Stimulated activated effector memory CD8-positive, alpha-beta T cell treated with anti-CD3 and anti-CD28 coated beads, Interleukin-12 subunit alpha, Interleukin-12 subunit beta, amount 100 ng/mL, for 72 hours (primary cell): ENCODE measurements around the gene ZNF433.
"Not testable (repeated sequence)": the region's sequence is repeated elsewhere in the genome, so short reads cannot be mapped to it uniquely, and the experiment has no call there.

Experiments used
- ATAC-seq: fragments of 150-1000 bp; cut with Tn5 transposase; 2 replicates; pipeline ENCODE4 v1.10.0; 2021
- DNase-seq, 2 donors: peaks; one replicate each; pipeline ENCODE4 v3.0.0; 2021 to 2022; ENCODE audit warnings: low spot score in 2 of 2
- H3K27ac Mint-ChIP-seq: one replicate; pipeline ENCODE4 v1.8.0; 2022; ENCODE audit warnings: mild to moderate bottlenecking, mixed read lengths
- H3K36me3 Mint-ChIP-seq: one replicate; pipeline ENCODE4 v1.8.0; 2022; ENCODE audit warnings: mild to moderate bottlenecking, mixed read lengths
- H3K4me1 Mint-ChIP-seq: one replicate; pipeline ENCODE4 v1.8.0; 2022; ENCODE audit warnings: mixed read lengths
- H3K4me3 Mint-ChIP-seq: one replicate; pipeline ENCODE4 v1.8.0; 2022; ENCODE audit warnings: mild to moderate bottlenecking, mixed read lengths
- H3K9me3 Mint-ChIP-seq: one replicate; pipeline ENCODE4 v1.8.0; 2022; ENCODE audit warnings: mixed read lengths

The ZNF433 gene

GRCh38 chr19:12035220-12036172, at the start of gene ZNF433:
ZNF433 (minus strand) TSS chr19:12035679; CDS start chr19:12035539, 140 bp downstream.
- DNase-seq (peak in 1 of 2 donors; percentile 70), ATAC-seq (peak; percentile 72)
- Mint-ChIP-seq H3K4me1 (no peaks in the 10 kb centered on the region), H3K4me3 (peak within 1 kb of the TSS; percentile 45), H3K27ac (no peak within 1 kb of the TSS), H3K36me3 (no peaks in the 10 kb centered on the region), H3K9me3 (no peaks in the 10 kb centered on the region)

GRCh38 chr19:12083336-12083735, 47.9 kb upstream of the ZNF433 start:
- not testable (repeated sequence) for ATAC-seq

GRCh38 chr19:12077375-12077774, 41.9 kb upstream of the ZNF433 start:
- Mint-ChIP-seq H3K4me1 (no peaks in the 10 kb centered on the region), H3K27ac (no peak overlapping the region), H3K9me3 (peaks cover 26% of the 10 kb centered on the region), H3K4me3 (no peak overlapping the region), H3K36me3 (no peaks in the 10 kb centered on the region)
- ATAC-seq (no peak), DNase-seq (no peak)

More at GRCh38 chr19:12083336-12083735, 47.9 kb upstream of the ZNF433 start:
- not testable (repeated sequence) for H3K4me3 Mint-ChIP-seq, H3K27ac Mint-ChIP-seq, H3K9me3 Mint-ChIP-seq, H3K36me3 Mint-ChIP-seq, DNase-seq, H3K4me1 Mint-ChIP-seq

GRCh38 chr19:12076331-12076730, 40.9 kb upstream of the ZNF433 start:
- H3K36me3 Mint-ChIP-seq, H3K27ac Mint-ChIP-seq, ATAC-seq, H3K4me1 Mint-ChIP-seq, DNase-seq, H3K4me3 Mint-ChIP-seq: not testable (repeated sequence)
- H3K9me3 Mint-ChIP-seq, result peaks cover 26% of the 10 kb centered on the region

- Mint-ChIP-seq H3K27ac (no peak overlapping the region), H3K4me3 (no peak overlapping the region), H3K9me3 (peaks cover 26% of the 10 kb centered on the region), H3K4me1 (no peaks in the 10 kb centered on the region), H3K36me3 (no peaks in the 10 kb centered on the region)
- no peak for ATAC-seq
- no peak for DNase-seq
Observed at GRCh38 chr19:12075538-12076139, 40.2 kb upstream of the ZNF433 start.

GRCh38 chr19:12064590-12065538, 29.4 kb upstream of the ZNF433 start, which contains the start of gene ZNF844:
ZNF844 (plus strand) TSS chr19:12064731; CDS start chr19:12064874, 143 bp downstream.
- DNase-seq (peak; percentile 30 to 82), ATAC-seq (peak; percentile 88)
- H3K9me3 Mint-ChIP-seq, result peaks cover 5% of the 10 kb centered on the region
- peaks cover 6% of the 10 kb centered on the region for H3K36me3 Mint-ChIP-seq
- H3K4me3 Mint-ChIP-seq, result peak within 1 kb of the TSS; percentile 69
- no peak within 1 kb of the TSS for H3K27ac Mint-ChIP-seq
- H3K4me1 Mint-ChIP-seq, result no peaks in the 10 kb centered on the region

- Mint-ChIP-seq H3K36me3 (no peaks in the 10 kb centered on the region), H3K27ac (no peak overlapping the region), H3K4me3 (no peak overlapping the region), H3K4me1 (peaks cover 11% of the 10 kb centered on the region), H3K9me3 (peaks cover 3% of the 10 kb centered on the region)
- DNase-seq, result no peak
- no peak for ATAC-seq
Observed at GRCh38 chr19:12055784-12056183, 20.3 kb upstream of the ZNF433 start.

- DNase-seq (peak in 1 of 2 donors; percentile 71), ATAC-seq (peak; percentile 84)
- peaks cover 3% of the 10 kb centered on the region for H3K9me3 Mint-ChIP-seq
- no peak within 1 kb of the TSS for H3K27ac Mint-ChIP-seq
- peak within 1 kb of the TSS; percentile 69 for H3K4me3 Mint-ChIP-seq
- no peaks in the 10 kb centered on the region for H3K36me3 Mint-ChIP-seq
- H3K4me1 Mint-ChIP-seq, result peaks cover 11% of the 10 kb centered on the region
Observed at GRCh38 chr19:12052497-12053169, 17.2 kb upstream of the ZNF433 start, which contains the start of gene ZNF878. ZNF878 (minus strand) TSS chr19:12052961; CDS start chr19:12052801, 160 bp downstream.

- peak overlapping the region; percentile 69 for H3K4me3 Mint-ChIP-seq
- DNase-seq (no peak), ATAC-seq (no peak)
- peaks cover 3% of the 10 kb centered on the region for H3K9me3 Mint-ChIP-seq
- no peaks in the 10 kb centered on the region for H3K36me3 Mint-ChIP-seq
- H3K27ac Mint-ChIP-seq, result no peak overlapping the region
- H3K4me1 Mint-ChIP-seq, result peaks cover 11% of the 10 kb centered on the region
Observed at GRCh38 chr19:12052091-12052496, 16.6 kb upstream of the ZNF433 start.

GRCh38 chr19:12047868-12048267, 12.4 kb upstream of the ZNF433 start:
- H3K4me1 Mint-ChIP-seq, result peaks cover 6% of the 10 kb centered on the region
- no peak overlapping the region for H3K27ac Mint-ChIP-seq
- DNase-seq (no peak), ATAC-seq (no peak)
- H3K4me3 Mint-ChIP-seq, result no peak overlapping the region
- no peaks in the 10 kb centered on the region for H3K36me3 Mint-ChIP-seq
- H3K9me3 Mint-ChIP-seq, result peaks cover 16% of the 10 kb centered on the region

GRCh38 chr19:12043752-12044422, 8.4 kb upstream of the ZNF433 start:
- H3K4me1 Mint-ChIP-seq, result no peaks in the 10 kb centered on the region
- ATAC-seq (no peak), DNase-seq (no peak)
- H3K9me3 Mint-ChIP-seq, result peaks cover 16% of the 10 kb centered on the region
- H3K4me3 Mint-ChIP-seq, result no peak overlapping the region
- H3K27ac Mint-ChIP-seq, result no peak overlapping the region
- no peaks in the 10 kb centered on the region for H3K36me3 Mint-ChIP-seq

GRCh38 chr19:12042893-12043292, 7.4 kb upstream of the ZNF433 start:
- Mint-ChIP-seq H3K4me1 (no peaks in the 10 kb centered on the region), H3K9me3 (peaks cover 16% of the 10 kb centered on the region), H3K27ac (no peak overlapping the region), H3K36me3 (no peaks in the 10 kb centered on the region), H3K4me3 (no peak overlapping the region)
- no peak for DNase-seq
- ATAC-seq, result no peak

- ATAC-seq, result no peak
- DNase-seq, result no peak
- no peak overlapping the region for H3K27ac Mint-ChIP-seq
- H3K36me3 Mint-ChIP-seq, result no peaks in the 10 kb centered on the region
- H3K9me3 Mint-ChIP-seq, result no peaks in the 10 kb centered on the region
- H3K4me1 Mint-ChIP-seq, result no peaks in the 10 kb centered on the region
- no peak overlapping the region for H3K4me3 Mint-ChIP-seq
Observed at GRCh38 chr19:12034620-12035019, 859 bp downstream of the ZNF433 start.

- ATAC-seq (no peak), DNase-seq (no peak)
- H3K27ac Mint-ChIP-seq, result no peak overlapping the region
- H3K9me3 Mint-ChIP-seq, result no peaks in the 10 kb centered on the region
- H3K4me1 Mint-ChIP-seq, result no peaks in the 10 kb centered on the region
- no peaks in the 10 kb centered on the region for H3K36me3 Mint-ChIP-seq
- H3K4me3 Mint-ChIP-seq, result no peak overlapping the region
Observed at GRCh38 chr19:12034198-12034597, 1.3 kb downstream of the ZNF433 start.
